Adrenal gland (tissue), 5 donors: ENCODE data around the gene CMIP.

ENCODE experiments used
- POLR2A ChIP-seq, 2 donors: fragments of 450-650 bp; IDR thresholded peaks; one replicate each; pipeline ENCODE4 v1.6.1; 2017; ENCODE audit warnings: antibody characterized with exemption in 2 of 2, mild to moderate bottlenecking in 2 of 2, moderate library complexity in 1 of 2
- TF ChIP-seq, protein P1 (sequence below), 6 experiments: fragments of 450-650 bp in 4 of 6; fragments of 200-600 bp in 2 of 6; sonication (generic) in 1 of 6; IDR thresholded peaks; 1 replicate in 5 of 6; 2 replicates in 1 of 6; pipeline versions ENCODE4 v1.5.1 to v1.8.0; 2016 to 2021; ENCODE audit warnings: antibody characterized with exemption in 6 of 6, mild to moderate bottlenecking in 2 of 6, moderate library complexity in 1 of 6
- donor health status: DM: no; HTN: no; CAD: no.

- TF ChIP-seq, protein P1, sequence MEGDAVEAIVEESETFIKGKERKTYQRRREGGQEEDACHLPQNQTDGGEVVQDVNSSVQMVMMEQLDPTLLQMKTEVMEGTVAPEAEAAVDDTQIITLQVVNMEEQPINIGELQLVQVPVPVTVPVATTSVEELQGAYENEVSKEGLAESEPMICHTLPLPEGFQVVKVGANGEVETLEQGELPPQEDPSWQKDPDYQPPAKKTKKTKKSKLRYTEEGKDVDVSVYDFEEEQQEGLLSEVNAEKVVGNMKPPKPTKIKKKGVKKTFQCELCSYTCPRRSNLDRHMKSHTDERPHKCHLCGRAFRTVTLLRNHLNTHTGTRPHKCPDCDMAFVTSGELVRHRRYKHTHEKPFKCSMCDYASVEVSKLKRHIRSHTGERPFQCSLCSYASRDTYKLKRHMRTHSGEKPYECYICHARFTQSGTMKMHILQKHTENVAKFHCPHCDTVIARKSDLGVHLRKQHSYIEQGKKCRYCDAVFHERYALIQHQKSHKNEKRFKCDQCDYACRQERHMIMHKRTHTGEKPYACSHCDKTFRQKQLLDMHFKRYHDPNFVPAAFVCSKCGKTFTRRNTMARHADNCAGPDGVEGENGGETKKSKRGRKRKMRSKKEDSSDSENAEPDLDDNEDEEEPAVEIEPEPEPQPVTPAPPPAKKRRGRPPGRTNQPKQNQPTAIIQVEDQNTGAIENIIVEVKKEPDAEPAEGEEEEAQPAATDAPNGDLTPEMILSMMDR (IDR thresholded peaks at IDR 0.05): no peak
- TF ChIP-seq POLR2A (IDR thresholded peaks at IDR 0.05): no peak
These were observed 268.7 kb downstream of the CMIP start for GRCh38 chr16:81713295-81713772.
